Measurements from ENCODE around the gene GAK. TPM values are rescaled to one million over a fixed set of nuclear protein-coding genes. Genes with fewer than 3 reads are reported as not detected.

The GAK gene
- total RNA-seq, 4 donors from 2014 or later: 34.9 to 48.3 (median 44.5) TPM

DNA sequence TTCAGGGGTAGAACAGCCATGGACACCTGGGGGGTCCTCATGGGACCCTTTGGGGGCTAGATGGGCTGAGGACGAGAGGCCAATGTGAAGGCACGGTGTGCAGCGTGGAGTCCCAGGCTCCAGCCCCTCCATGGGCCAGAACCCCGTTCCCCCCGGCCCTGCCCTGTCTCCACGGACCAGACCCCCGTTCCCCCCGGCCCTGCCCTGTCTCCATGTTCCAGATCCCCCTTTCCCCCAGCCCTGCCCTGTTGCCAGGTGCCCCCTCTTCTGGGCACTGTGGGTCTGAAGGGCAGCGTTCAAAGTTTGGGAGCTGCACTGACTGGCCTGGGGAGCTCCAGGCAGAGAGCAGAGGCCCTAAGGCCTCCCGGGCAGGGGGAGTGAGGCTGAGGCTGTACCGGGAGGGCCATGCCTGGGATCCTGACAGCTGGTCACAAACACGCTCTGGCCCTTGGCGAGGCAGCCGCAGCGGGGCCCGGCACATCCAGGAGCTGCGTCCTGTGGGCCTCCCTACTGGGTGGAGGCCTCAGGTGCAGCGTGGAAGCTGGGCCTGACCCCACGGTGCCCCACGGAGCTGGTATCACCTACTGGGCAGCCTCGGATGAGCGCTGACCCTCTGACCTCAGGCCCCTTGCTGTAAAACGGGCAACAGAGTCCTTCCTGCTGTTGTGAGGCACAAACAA, 32.4 kb upstream of the GAK start:
- no peak overlapping the region for H3K27ac ChIP-seq
- no peak overlapping the region for H3K4me3 ChIP-seq
- no peaks in the 10 kb centered on the region for H3K4me1 ChIP-seq
- no peak for ATAC-seq
- H3K9me3 ChIP-seq: no peaks in the 10 kb centered on the region
- intact Hi-C loops (cut with DNase I; ENCODE audit: low total_unique reads) (no loop called here), in situ Hi-C loops (cut with MboI; ENCODE audit: low sequenced_read_pairs in 4 of 4) (no loop called here)
- H3K27me3 ChIP-seq: no peaks in the 10 kb centered on the region
- no peak for DNase-seq
- peaks cover 0 to 7% of the 10 kb centered on the region in 2 donors for H3K36me3 ChIP-seq
- TF ChIP-seq POLR2A (IDR thresholded peaks at IDR 0.05) (no peak), CTCF (IDR thresholded peaks at IDR 0.05 in 4 of 5, conservative IDR thresholded peaks at IDR 0.05 in 1 of 5) (no peak)

DNA sequence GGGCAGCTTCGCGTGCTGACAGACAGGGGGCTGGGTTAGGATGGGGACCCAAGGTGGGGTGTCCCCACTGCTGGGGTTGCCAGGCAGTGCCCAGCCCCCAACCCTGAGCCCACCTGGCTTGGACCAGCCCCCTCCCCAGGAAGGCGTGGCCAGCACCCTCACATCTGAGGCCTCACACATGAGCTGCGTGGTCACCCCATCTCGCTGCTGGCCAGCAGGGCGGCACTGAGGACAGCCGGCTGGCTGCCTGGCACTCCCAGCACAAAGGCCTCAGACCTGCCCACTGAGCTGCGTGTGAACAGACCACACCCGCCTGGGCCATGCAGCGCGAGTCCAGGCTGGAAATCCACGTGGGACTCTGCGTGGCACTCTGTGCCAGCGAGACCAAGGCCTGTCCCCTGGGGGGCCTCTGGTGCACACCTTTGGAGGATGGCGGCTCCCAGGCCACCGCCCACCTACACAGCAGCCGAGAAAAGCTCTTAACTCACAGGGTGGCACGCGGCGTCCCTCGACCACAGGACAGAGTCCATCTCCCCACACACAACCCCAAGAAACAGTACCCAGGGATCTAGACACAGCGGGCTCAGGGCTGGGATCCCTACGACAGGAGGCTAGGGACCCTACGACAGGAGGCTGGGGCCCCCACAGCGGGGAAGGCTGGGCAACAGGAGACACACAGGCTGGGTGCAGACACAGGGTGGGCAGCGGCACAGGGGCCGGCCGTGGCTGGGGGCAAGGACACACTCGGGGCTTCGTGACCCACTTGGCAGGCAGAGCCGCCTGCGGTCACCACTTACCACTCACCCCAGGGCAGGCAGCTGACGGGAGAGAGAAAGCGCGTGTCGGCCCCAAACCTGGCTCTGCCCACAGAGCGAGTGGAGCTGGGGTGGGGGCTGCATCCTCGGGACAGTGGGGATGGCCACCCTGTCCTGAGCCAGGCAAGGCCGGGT, 31.4 kb upstream of the GAK start:
- in situ Hi-C loops (cut with MboI; ENCODE audit: low sequenced_read_pairs in 4 of 4) (no loop called here), intact Hi-C loops (cut with DNase I; ENCODE audit: low total_unique reads) (no loop called here)
- Histone ChIP-seq H3K36me3 (peaks cover 0 to 7% of the 10 kb centered on the region in 2 donors), H3K27me3 (no peaks in the 10 kb centered on the region), H3K4me1 (no peaks in the 10 kb centered on the region), H3K9me3 (no peaks in the 10 kb centered on the region), H3K4me3 (no peak overlapping the region), H3K27ac (no peak overlapping the region)
- ATAC-seq (no peak), DNase-seq (no peak)
- TF ChIP-seq POLR2A (IDR thresholded peaks at IDR 0.05) (no peak), CTCF (IDR thresholded peaks at IDR 0.05 in 4 of 5, conservative IDR thresholded peaks at IDR 0.05 in 1 of 5) (no peak)

GRCh38 chr4:962231-963208, 30.4 kb upstream of the GAK start:
- H3K9me3 ChIP-seq: no peaks in the 10 kb centered on the region
- no peak for DNase-seq
- H3K4me1 ChIP-seq: no peaks in the 10 kb centered on the region
- in situ Hi-C loops (cut with MboI; ENCODE audit: low sequenced_read_pairs in 4 of 4): no loop called here
- ATAC-seq: no peak
- no peaks in the 10 kb centered on the region for H3K27me3 ChIP-seq
- intact Hi-C loops (cut with DNase I; ENCODE audit: low total_unique reads): no loop called here
- H3K27ac ChIP-seq: no peak overlapping the region
- TF ChIP-seq POLR2A (IDR thresholded peaks at IDR 0.05) (no peak), CTCF (IDR thresholded peaks at IDR 0.05 in 4 of 5, conservative IDR thresholded peaks at IDR 0.05 in 1 of 5) (no peak)
- H3K4me3 ChIP-seq: no peak overlapping the region
- peaks cover 0 to 7% of the 10 kb centered on the region in 2 donors for H3K36me3 ChIP-seq

GRCh38 chr4:961351-962230, 29.5 kb upstream of the GAK start:
- ATAC-seq: no peak
- no peaks in the 10 kb centered on the region for H3K4me1 ChIP-seq
- no peaks in the 10 kb centered on the region for H3K27me3 ChIP-seq
- H3K36me3 ChIP-seq: peaks cover 0 to 7% of the 10 kb centered on the region in 2 donors
- in situ Hi-C loops (cut with MboI; ENCODE audit: low sequenced_read_pairs in 4 of 4) (no loop called here), intact Hi-C loops (cut with DNase I; ENCODE audit: low total_unique reads) (no loop called here)
- TF ChIP-seq CTCF (IDR thresholded peaks at IDR 0.05 in 4 of 5, conservative IDR thresholded peaks at IDR 0.05 in 1 of 5) (no peak), POLR2A (IDR thresholded peaks at IDR 0.05) (no peak)
- no peaks in the 10 kb centered on the region for H3K9me3 ChIP-seq
- H3K27ac ChIP-seq: no peak overlapping the region
- no peak for DNase-seq
- H3K4me3 ChIP-seq: no peak overlapping the region

Data from gastrocnemius medialis (tissue), 4 donors.